T follicular helper cell (primary cell): Measurements from ENCODE around the gene ADAMTS18.
"Not testable (repeated sequence)": the region's sequence is repeated elsewhere in the genome, so short reads cannot be mapped to it uniquely, and the experiment has no call there.

ENCODE experiments used
- DNase-seq: peaks from one replicate; pipeline ENCODE4 v3.0.0-alpha.2; 2020; ENCODE audit warnings: low read depth
- total RNA-seq, 2 experiments: gene quantifications; one replicate each; lab custom pipeline; 2026; lab: John Stamatoyannopoulos, UW

ADAMTS18 gene
- total RNA-seq, result 0 to 0.06 reads per million in 2 experiments

GRCh38 chr16:77434530-77435271, at the start of gene ADAMTS18:
Gene ADAMTS18, minus strand, starts transcription at chr16:77435034. Its CDS starts 339 bp downstream, at chr16:77434695.
- DNase-seq, result no peak

DNA sequence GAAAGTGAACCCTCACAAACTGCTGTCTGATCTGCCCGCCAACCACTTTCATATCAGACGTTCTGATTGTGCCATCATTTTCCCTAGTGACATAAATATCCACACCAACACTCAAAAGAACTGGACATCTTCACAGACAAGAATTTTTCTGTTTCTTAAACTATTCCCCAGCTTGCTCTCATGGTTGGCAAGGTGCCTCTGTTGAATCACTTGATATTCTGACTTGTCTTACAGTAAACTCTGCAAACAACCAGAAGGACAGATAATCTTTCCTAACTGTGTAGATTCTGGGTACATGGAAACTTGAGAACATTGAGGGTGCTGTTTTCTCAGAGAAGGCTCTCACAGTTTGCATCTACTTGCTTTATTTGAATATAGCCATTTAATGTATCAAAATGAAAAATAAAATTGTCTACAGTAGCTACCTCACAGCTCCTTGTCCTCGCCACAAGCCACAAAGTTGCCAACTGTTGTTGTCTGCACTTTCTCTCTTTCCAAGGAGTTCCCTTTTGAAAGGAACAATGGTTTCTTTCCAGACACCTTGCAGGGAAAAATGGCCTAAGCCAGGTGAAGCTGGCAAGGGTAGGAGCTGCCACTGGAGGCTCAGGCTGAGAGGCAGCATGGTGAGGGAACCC, 46.0 kb upstream of the ADAMTS18 start:
- no peak for DNase-seq

DNA sequence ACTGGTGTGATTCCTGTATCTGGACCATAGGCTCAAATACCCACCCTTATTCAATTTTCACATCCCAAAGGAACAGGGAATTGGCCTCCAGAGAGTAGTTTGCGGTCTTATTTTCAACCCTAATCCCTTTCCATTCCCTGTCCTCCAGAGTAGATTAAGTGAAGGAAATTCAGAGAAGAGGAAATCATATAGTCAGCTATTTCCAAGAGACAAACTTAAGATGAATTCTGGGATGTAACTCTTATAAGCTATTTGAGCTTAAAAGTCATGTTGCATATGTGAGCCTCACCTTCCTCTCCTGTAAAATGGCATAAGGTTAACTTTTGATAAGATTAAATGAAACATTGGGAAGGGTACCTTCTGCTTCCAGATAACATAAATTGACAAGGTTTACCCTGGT, 37.4 kb upstream of the ADAMTS18 start:
- no peak for DNase-seq

- DNase-seq, result no peak
Measured at GRCh38 chr16:77470851-77471250, 36.0 kb upstream of the ADAMTS18 start.

DNA sequence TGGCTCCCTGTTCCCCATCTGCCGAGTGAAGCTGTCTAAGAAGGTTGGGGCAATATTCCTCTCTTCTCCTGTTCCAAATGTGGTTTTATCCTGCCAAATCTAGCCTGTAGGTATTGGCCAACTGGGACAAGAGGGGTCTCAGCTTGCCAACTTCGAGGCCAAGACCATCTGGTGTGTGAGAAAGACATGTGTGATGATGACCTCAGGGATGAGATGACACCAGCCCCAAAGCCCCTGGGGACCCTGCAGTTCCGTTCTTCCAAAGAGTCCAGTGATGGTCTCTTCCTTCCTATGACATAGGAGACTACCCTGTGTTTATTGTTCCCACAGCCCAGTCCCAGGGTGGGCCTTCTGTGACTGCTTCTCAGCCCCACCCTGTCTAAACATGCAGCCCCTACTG, 34.8 kb upstream of the ADAMTS18 start:
- DNase-seq, result no peak

DNA sequence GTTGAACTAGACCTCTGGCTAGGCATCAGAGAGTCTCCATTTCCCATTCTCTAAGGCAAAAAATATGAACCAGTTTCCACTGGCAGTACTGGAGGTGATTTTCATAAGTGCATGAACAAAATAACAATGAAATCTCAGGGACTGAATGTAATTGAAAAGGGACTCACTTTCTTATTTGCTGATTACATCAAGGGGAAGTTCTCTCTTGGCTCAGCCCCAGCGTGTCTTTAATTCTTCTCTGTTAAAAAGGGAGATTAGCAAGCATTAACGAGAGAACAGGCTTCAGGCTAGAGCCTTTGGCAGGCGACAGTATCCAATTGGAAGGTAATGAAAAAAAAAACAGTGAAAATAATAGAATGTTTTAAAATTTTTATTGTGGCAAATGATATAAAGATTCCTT, 34.0 kb upstream of the ADAMTS18 start:
- no peak for DNase-seq

DNA sequence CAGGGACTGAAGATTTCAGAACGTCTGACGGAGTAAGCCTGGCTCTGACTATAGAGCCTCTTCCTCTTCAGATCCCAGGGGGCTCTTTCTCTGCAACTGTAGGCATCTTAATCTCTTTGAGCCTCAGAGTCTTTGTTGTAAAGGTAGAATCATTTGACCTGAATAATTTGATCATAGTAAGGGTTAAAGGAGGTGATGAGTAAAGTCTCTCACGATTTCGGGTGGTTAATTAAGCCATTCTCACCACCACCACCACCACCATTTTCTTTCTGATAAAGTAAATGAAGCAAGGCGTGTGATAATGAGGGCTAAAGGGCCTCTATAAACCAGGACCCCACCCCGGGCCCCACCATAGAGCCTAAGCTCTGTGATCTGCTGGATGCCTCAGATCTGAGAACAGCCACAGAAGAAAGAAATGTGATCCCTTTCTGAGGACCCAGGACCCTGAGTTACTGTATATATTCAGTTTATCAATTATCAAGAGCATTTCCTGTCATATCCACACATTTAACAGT, 33.0 kb upstream of the ADAMTS18 start:
- no peak for DNase-seq

DNA sequence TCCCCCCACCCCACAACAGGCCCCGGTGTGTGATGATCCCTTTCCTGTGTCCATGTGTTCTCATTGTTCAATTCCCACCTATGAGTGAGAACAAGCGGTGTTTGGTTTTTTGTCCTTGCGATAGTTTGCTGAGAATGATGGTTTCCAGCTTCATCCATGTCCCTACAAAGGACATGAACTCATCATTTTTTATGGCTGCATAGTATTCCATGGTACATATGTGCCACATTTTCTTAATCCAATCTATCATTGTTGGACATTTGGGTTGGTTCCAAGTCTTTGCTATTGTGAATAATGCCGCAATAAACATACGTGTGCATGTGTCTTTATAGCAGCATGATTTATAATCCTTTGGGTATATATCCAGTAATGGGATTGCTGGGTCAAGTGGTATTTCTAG, 28.8 kb upstream of the ADAMTS18 start:
- DNase-seq, result not testable (repeated sequence)

- no peak for DNase-seq
Measured at GRCh38 chr16:77462894-77463293, 28.1 kb upstream of the ADAMTS18 start.

GRCh38 chr16:77459534-77460254, 24.9 kb upstream of the ADAMTS18 start:
- DNase-seq, result no peak

- no peak for DNase-seq
Measured at GRCh38 chr16:77457046-77457445, 22.2 kb upstream of the ADAMTS18 start.

DNA sequence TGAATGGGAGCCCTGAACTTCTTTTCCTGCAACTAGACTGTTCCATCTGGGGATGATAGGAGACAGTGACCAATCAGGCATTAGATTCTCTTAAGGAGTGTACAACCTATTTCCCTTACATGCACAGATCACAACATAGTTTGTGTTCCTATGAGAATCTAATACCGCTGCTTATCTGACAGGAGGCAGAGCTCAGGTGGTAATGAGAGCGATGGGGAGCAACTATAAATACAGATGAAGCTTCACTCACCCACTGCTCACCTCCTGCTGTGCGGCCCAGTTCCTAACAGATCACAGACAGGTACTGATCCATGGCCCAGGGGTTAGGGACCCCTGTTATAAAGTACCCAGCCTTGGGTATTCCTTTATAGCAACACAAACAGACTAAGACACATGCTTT, 17.4 kb upstream of the ADAMTS18 start:
- no peak for DNase-seq

DNA sequence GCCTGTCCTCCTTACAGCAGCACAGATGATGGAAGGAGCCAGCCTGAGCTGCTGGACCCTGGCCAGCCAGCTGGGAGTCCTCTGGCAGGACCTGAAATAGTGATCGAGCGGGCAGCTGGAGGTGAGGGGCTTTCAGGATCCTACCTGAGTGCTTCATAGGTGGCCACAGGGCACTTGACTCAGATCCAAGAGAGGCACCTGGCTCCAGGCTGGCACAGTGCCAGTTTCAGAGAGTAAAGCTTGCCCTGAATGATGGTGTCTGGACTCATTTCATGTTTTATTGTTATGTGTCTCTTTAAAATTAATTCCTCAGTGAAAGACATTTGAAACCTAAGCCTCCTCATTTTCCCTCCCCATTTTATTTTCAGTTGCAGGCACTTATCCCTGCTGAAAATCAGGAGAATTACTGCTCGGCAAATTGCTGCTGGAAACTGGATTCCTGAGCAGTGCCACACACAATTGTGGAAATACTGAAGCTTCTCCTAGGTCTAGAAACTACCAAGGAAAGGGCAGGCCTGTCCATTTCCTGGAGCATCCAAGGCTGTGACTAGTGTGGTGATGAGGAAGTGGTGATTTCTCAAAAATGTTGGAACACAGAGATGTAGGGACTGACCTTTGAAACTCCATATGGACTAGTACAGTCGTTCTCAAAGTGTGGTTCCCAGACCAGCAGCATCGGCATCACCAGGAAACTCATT, 16.1 kb upstream of the ADAMTS18 start:
- no peak for DNase-seq

GRCh38 chr16:77449208-77449607, 14.4 kb upstream of the ADAMTS18 start:
- no peak for DNase-seq

DNA sequence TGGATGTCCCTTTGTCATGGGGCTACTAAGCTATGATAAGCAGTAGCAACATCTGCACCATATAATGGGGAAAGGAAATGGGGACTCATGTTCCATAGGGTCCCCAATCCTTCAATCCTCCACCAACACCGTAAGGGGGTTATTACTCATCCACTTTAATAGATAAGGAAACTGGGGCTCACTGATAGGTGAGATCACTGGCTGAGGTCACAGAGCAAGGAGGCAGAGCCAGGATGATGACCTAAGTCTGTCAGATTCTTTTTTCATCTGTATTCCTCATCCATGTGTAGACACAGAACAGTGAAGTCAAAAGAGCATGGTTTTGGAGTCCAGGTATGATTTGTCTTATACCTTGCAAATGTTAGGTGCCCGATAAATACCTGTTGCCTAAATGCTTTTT, 10.5 kb upstream of the ADAMTS18 start:
- DNase-seq, result no peak

DNA sequence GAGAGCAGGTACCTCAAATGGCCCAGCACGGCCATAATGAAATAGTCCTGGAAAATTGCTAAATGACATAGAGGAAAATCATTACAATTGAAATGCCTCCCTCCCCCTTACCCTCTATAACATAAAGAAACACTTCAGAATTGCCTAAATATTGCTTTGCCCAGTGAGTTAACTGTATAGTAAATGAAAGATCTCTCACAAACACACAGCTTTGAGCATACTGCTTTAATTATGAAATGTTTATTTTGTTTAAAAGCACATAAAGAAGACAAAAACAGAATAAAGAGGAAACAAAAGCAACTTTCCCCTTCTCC, 9.3 kb upstream of the ADAMTS18 start:
- no peak for DNase-seq

DNA sequence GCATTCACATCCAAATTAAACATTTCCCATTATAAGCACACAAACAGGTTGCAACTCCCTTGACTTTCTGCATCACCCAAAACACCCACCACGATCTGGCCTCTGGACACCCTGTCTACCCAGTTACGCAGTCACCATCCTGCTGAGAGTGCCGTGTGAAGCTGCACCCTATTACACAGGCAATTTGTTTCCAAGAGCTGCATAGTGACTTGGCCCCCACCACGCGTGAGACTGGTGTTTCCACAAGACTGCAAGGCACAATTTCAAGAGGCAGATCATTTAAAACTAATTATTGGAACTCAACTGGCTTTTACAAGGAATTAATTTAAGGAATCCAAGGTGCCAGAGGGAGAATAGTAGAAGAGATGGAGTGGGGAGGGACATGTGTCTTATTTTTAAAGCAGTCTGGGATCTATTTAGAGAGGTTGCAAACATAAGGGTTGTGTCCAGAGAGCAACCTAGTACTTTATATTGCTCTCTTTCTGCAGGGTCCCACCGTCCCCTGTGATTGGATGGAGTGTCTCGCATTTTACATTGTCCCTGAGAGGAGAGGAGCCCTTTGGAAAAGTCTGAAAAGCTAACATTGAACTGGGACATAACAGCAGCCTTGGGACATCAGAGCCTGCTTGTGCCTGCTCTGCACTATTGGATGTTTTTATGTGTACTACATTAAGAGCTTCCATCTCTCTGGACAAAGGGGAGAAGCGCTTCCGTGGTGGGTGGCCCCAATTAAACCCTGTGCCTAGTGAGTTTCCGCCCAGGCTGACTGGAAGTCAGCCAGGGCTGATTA, 8.7 kb upstream of the ADAMTS18 start:
- no peak for DNase-seq

- no peak for DNase-seq
Measured at GRCh38 chr16:77442078-77442477, 7.2 kb upstream of the ADAMTS18 start.

DNA sequence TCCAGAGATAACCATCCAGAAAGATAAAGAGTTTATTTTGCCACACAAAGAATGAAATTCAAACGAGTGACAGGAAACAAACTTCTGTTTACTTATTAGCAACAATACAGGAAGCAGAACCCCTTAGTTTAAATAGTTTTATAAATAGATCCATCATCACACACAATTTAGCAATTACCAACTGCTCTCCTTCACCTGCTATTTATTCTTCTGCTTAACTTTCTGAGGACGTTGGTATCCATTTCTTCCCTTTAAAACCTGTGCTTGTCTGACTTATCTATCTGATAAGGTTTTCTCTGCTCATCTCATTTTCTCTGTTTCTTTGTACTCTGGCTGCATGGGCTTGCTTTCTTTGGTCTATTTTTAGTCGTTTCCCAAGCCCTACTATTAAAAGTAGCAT, 4.3 kb upstream of the ADAMTS18 start:
- no peak for DNase-seq

DNA sequence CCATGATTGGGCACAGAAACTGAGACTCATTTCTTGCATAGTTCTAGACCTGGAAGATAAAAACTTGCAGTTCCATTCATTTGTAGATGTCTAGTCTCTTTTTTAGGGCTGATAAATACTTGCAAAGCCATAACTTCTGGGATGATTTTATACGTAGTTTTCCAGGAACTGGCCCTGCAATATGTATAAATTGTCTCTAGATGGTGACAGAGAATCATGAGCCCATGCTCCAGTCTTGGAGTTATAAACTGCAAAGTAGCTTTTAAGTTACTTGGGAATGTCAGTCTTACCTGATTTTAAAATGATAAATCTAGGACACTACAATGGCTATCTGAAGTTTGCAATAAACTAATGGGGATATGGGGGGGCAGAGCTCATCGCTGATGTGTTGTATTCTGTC, 3.0 kb upstream of the ADAMTS18 start:
- DNase-seq, result no peak

GRCh38 chr16:77435272-77435820, 512 bp upstream of the ADAMTS18 start:
- no peak for DNase-seq
